ENCODE results near the gene GNE.

GNE gene

GRCh38 chr9:36210722-36211121 is 47.5 kb downstream of the GNE start:
- Histone ChIP-seq H3K9me2 (replicated peaks; ENCODE audit: control insufficient read depth, low read length) (no peaks in the 10 kb centered on the region), H3K36me3 (ENCODE audit: control insufficient read depth, low read length) (peaks cover 96% of the 10 kb centered on the region), H3K4me2 (ENCODE audit: low read length) (no peak overlapping the region), H3F3A (ENCODE audit: control insufficient read depth, insufficient read depth) (peaks cover 7% of the 10 kb centered on the region; the same call in 1 of the 2 replicates), H3K4me3 (ENCODE audit: low read length) (no peak overlapping the region), H3K4me1 (ENCODE audit: control insufficient read depth, low read length) (no peaks in the 10 kb centered on the region), H3K9me3 (ENCODE audit: control insufficient read depth, insufficient read depth, low read length) (no peaks in the 10 kb centered on the region), H3K79me2 (ENCODE audit: control insufficient read depth, low read length) (peaks cover 75% of the 10 kb centered on the region), H4K20me1 (ENCODE audit: control insufficient read depth, insufficient read depth, low read depth, low read length) (peaks cover 13% of the 10 kb centered on the region), H3K27ac (ENCODE audit: low read depth, low read length) (no peak overlapping the region), H3K27me3 (ENCODE audit: control insufficient read depth, low read length) (no peaks in the 10 kb centered on the region)
- TF ChIP-seq EZH2phosphoT487 (IDR thresholded peaks at IDR 0.05; ENCODE audit: borderline replicate concordance, low read length) (no peak), CTCF (IDR thresholded peaks at IDR 0.05; ENCODE audit: low read depth, low read length, poor library complexity, severe bottlenecking) (no peak)

DNA sequence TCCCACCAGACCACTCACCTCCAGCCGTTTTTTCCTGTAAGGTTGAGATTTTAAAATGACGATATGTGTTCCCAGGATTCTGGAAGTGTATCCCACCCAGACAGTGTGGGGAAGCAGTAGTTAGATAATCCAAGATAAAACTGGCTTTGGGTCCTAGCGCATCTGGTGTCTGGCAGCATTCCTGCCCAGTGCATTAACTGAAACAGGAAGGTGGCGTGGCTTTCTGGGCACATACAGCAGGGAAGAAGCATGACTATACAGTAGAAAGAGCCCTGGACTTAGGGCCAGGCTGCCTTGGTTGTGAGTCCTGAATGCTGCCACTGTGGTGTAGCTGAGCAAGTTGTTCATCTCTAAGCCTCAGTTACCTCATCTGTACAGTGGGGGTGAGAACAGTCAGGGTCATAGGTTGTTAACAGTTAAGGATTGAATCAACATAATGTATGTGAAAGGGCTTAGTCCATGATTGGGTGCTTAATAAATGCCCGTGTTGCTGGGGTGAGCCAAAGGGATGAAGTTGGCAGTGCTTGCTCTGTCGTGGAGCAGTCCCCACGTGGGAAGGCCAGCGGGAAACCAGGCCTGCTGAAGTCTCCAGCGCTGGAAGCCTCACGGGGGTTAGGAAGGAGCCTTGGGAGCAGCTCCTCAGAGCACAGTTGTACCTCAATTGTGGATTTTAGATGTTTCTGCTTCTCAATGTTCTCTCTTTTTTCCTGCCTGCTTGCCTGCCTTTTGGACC is 49.6 kb downstream of the GNE start:
- Histone ChIP-seq H3K27me3 (ENCODE audit: control insufficient read depth, low read length) (no peaks in the 10 kb centered on the region), H3K4me3 (ENCODE audit: low read length) (no peak overlapping the region), H3K9me3 (ENCODE audit: control insufficient read depth, insufficient read depth, low read length) (no peaks in the 10 kb centered on the region), H4K20me1 (ENCODE audit: control insufficient read depth, insufficient read depth, low read depth, low read length) (peaks cover 13% of the 10 kb centered on the region), H3K9me2 (replicated peaks; ENCODE audit: control insufficient read depth, low read length) (no peaks in the 10 kb centered on the region), H3K27ac (ENCODE audit: low read depth, low read length) (no peak overlapping the region), H3K79me2 (ENCODE audit: control insufficient read depth, low read length) (peaks cover 92% of the 10 kb centered on the region), H3K4me1 (ENCODE audit: control insufficient read depth, low read length) (no peaks in the 10 kb centered on the region), H3K4me2 (ENCODE audit: low read length) (no peak overlapping the region), H3F3A (ENCODE audit: control insufficient read depth, insufficient read depth) (peaks cover 3% of the 10 kb centered on the region; the same call in 1 of the 2 replicates), H3K36me3 (ENCODE audit: control insufficient read depth, low read length) (peaks cover 97% of the 10 kb centered on the region)
- no peak for TF ChIP-seq CTCF (IDR thresholded peaks at IDR 0.05; ENCODE audit: low read depth, low read length, poor library complexity, severe bottlenecking)
- no peak for TF ChIP-seq EZH2phosphoT487 (IDR thresholded peaks at IDR 0.05; ENCODE audit: borderline replicate concordance, low read length)

DNA sequence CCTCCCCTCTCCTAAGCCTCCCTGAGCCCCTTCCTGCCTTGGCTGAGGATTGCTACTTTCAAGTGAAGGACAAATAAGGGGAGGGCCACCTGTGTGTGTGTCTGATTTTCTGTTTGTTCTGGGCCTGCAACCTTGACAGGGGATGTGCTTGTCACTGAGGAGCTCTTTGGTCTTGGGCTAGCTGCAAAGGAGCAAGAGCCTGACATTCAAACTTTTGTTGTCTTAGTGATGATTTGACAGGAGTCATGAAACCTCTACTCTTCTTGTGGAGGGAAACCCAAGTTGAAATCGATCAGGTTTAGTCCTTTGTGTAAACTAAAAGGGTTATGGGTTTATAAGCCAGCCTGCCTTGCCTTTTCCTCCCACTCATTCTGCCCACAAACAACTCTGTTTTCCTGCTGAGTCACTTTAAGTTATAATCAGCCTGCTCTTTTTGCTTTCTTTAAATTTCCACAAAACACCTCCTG is 50.7 kb downstream of the GNE start:
- Histone ChIP-seq H4K20me1 (ENCODE audit: control insufficient read depth, insufficient read depth, low read depth, low read length) (peaks cover 6% of the 10 kb centered on the region), H3K9me2 (replicated peaks; ENCODE audit: control insufficient read depth, low read length) (no peaks in the 10 kb centered on the region), H3K27ac (ENCODE audit: low read depth, low read length) (no peak overlapping the region), H3K4me2 (ENCODE audit: low read length) (no peak overlapping the region), H3K4me1 (ENCODE audit: control insufficient read depth, low read length) (no peaks in the 10 kb centered on the region), H3K79me2 (ENCODE audit: control insufficient read depth, low read length) (peaks cover 84% of the 10 kb centered on the region), H3F3A (ENCODE audit: control insufficient read depth, insufficient read depth) (no peaks in the 10 kb centered on the region), H3K36me3 (ENCODE audit: control insufficient read depth, low read length) (peaks cover 97% of the 10 kb centered on the region), H3K27me3 (ENCODE audit: control insufficient read depth, low read length) (no peaks in the 10 kb centered on the region), H3K9me3 (ENCODE audit: control insufficient read depth, insufficient read depth, low read length) (no peaks in the 10 kb centered on the region), H3K4me3 (ENCODE audit: low read length) (no peak overlapping the region)
- no peak for TF ChIP-seq CTCF (IDR thresholded peaks at IDR 0.05; ENCODE audit: low read depth, low read length, poor library complexity, severe bottlenecking)
- no peak for TF ChIP-seq EZH2phosphoT487 (IDR thresholded peaks at IDR 0.05; ENCODE audit: borderline replicate concordance, low read length)

Data from DOHH2 (cell line).